Ureter (tissue), 1 donor: Measurements from ENCODE around the gene CHD2. TPM values are rescaled to one million over a fixed set of nuclear protein-coding genes. Genes with fewer than 3 reads are reported as not detected.

Experiments
- DNase-seq: peaks from one replicate; pipeline ENCODE4 v3.0.0-alpha.2; 2020; ENCODE audit warnings: low spot score
- total RNA-seq: library from RNA; stranded (reverse); gene quantifications from one replicate; pipeline ENCODE4 v1.2.4, GENCODE V29; 2023
- donor health status: DM: yes; HTN: yes; CAD: no.

Gene CHD2
- total RNA-seq, 1 donor from 2014 or later = 193 TPM

DNA sequence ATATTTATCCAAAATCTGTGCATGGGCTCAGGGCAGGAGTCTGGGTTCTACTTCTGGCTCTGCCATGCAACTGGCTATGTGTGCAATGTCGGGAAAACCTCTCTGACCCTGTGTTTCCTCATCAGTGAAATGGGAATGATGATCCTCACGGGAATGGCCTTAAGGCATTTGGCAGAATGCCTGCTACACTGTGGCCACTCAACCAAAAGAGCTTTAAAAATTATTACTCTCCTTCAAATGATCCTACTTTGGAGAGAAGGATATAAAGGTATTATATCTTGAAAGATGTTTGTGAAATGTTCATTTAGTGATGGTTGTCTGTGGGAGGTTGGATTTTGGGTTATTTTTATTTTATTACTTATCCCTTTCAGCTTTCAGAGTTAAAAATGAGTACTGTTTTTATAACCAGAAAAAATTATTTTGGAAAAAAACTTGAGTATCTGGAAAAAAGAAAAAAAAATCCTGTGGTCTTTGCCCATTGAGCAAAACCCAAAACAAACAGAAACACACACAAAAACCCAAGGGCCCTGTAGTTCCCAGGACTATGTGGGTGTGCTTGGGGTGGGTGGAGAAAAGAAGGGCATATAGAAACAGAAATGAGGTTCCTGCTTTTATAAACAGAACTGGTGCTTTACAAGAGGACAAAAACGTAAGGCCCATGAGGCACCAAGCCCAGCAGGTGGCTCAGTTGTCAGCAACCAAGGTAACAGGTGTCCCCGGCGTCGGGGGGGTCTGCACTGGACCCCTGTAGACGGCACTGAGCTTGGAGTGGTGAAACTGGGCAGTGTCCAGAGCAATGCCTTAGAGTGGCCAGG, 166.9 kb downstream of the CHD2 start:
- no peak for DNase-seq

DNA sequence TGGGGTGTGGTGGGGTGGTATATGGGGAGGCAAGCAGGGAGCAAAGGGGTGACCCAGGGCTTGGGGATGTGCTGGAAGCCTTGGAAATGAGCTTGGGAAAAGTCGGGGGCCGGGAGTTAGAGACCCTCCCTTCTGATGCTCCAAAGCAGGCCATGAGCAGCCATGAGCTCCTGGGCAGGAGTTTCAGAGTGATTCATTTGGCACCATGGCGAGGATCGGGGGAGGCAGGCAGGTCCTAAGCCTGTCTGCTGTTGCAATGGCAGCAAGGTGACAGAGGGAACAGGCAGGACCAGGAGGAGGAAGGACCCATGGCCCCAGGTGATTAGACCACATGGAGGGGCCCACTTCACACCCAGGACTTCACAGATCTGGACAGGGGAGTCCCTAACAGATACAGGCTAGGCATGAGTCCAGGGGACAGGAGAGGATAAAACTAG, 167.5 kb downstream of the CHD2 start:
- no peak for DNase-seq

DNA sequence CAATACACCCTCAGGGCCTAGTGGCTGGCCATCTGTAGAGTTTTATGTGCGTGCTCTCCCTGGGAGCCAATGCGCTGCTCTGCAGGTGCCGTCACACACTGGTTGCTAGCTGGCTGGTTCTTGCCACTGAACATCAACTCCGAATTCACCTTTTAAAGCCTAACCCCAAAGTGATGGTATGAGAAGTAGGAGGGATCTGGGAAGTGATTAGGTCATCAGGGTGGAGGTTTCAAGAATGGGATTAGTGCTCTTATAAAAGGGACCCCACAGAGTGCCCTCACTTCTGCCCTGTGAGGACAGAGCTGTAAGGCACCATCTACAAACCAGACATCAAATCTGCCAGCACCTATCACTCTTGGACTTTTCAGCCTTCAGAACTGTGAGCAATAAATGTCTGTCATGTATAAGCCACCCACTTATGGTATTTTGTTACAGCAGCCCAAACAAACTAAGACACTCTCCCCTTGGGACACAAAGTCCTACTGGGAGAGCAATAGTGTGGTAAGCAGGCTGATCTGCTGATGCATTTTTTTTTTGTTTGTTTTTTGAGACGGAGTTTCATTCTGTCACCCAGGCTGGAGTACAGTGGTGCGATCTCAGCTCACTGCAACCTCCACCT, 168.6 kb downstream of the CHD2 start:
- no peak for DNase-seq

DNA sequence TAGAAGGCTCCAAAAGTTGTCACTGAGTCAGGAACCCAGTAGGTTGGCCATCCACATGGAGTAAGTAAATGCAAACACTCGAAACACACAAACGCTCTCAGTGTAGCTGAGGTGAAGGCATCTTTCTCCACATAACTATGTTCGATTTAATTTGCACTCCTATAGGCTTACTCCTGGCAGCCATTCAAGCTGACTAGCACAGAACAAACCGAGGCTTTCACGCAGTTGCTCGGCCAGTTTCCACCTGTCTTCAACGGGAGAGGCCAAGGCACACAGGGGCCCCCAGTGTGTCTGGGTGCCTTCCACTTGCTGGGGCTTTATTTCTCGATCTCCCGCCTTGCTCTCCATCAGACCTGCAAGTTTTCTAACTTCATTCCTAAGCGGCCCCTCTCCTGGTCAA, 170.0 kb downstream of the CHD2 start:
- no peak for DNase-seq

DNA sequence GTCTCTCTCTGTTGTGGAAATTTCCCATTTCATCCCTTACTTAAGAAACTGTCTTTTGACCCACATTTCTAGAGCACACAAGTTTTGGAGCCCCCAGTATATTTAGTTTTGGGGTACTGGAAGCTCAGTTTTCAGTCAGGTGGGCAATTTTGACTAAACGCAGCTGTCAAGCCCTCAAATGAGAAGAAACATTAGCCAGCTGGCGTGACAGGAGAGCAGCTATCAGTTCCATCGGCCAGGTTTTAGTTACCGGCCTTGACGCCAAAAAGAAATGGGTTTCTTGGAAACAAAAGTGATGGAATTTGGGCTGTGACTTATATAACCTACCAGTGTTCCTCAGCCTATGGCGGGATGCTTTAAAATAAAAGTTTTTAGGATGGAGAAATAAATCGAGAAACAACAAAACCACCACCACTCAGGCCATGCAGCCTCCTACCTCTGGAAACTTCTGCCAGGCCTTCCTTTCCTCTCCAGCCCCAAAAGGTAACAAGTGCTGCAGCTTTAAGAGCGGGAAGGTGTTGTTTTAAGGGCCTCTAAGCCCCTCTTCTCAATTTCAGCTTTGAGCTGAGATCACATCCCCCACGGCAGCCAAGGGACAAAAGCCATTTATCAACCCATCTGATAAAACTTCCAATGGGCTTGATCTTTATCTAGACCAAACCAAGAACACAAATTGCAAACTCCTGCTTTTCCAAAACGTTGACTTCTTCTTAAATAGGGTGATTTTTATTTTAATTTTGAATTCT, 170.6 kb downstream of the CHD2 start:
- DNase-seq = no peak

DNA sequence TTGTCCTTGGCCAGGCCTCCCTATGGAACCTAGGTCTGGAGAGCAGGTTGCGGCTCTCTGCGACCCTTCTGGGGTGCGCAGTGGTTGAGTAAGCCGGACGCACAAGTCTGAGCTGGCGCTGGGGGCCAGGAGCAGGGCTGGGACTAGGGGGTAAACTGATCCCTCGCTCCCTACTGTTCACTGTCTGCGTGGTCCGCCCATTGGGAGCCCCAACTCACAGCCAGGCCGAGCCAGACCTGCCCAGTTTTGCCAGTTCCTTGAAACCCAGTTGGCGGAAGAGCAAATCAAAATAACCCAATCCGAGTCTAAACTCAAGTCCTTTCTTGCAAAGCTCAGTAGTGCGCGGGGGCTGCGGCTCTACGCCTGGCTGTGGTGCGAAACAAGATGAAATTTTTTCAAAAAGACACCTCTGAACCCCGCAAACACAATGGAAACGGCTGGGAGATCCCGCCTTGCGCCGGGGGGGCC, 171.4 kb downstream of the CHD2 start:
- DNase-seq = no peak

DNA sequence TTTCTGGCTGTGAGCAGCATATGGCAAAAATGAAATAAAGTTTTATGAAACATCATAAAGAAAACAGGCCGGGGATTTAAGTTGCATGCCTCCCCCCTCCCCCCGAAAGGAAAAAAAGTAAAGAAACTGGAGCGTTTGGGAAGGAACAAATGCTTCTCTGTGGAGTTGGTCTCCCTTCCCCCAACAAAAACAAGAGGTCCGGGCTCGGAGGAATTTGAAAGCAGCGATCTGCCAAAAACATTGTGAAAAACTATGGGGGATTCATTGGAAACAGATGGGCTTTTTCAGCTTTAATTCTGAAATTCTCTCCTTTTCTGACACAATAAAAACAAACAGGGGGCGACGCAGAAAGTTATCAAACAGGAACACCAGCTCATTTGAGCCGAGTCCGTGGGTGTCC, 171.9 kb downstream of the CHD2 start:
- DNase-seq = no peak

DNA sequence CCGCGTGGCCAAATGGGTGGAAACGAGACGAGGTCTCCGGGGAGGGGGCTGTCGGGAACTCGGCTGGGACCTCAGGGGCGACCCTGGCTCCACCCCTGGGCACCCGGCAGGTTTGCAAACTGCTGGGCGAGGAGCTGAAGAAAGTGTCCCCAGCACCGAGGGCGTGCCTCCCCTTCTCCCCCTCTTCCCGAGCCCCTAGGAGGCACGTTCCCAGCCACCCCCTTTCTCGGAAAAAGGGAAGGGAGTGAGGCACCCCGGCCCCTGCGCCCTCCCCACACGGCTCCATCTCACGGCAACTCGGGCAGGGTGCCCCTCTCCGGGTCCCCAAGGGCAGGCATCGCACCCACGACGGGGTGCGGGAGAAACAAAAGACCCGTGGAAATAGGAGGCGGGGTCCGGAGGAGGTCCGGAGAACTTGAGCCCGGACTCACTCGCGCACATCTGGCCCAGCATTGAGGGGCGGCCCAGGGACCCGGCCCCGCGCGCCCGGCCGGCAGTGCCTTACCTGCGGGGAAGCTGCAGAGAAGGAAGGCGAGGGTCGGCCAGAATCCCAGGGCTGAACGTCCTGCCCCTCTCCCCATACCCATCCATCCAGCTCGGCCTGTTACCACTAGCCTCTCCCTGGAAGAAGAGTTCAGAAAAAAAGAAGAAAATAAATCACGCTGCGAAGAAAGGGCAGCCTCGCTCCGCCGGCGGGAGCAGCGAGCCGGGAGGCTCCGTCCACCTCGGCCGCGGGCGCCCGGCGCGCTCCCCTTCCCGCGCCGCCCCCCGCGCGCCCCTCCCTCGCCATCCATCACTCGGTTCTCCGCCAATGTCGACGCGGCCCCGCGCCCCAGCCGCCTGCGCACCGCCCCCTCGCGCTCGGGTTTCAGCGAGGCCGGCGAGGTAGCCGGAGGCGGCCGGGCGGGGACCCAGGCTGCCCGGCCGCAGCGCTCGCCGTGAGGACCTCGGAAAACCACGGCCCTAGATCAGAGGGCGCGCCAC, 172.6 kb downstream of the CHD2 start:
- peak; percentile 75 for DNase-seq

DNA sequence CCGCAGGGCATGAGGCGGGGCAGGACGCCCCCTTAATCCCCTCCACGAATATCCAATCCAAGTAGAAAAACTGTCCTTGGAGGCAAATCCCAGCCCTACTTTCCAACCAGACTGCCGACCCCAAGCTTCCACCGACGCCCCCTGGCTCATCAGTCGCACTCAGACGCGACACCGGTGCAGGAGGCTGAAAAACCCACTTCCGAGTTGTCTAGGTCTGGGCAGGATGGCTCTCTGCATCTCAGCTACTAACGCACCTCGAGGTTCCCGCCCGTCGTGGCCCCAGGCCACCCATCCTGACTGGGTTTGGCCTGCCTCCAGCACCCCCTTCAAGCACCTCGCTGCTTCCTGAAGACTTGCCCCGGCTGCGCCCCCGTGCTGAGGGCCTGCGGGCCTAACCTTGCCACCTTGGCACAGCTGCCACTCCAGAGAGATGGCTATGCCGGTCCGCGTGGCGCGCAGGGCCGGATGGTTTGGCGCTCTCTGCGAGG, 173.4 kb downstream of the CHD2 start:
- no peak for DNase-seq

DNA sequence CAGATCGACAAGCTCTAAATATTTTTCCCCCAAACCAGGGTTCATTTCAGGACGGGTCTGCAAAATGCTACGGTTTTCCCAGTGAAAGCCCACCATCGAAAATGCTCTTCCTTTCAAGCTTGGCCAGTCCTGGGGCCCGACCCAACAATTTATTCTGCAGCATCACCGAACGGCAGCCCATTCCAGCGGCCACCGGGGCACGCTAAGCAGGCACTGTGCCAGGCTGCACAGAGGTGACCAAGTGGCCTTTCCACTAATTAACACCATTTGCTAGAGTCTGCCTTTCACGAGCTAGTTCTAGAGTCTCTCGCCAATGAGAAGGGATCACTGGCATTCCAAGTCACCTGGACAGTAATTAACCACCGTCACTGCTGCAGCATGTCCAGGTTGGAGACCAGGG, 174.5 kb downstream of the CHD2 start:
- DNase-seq = no peak

DNA sequence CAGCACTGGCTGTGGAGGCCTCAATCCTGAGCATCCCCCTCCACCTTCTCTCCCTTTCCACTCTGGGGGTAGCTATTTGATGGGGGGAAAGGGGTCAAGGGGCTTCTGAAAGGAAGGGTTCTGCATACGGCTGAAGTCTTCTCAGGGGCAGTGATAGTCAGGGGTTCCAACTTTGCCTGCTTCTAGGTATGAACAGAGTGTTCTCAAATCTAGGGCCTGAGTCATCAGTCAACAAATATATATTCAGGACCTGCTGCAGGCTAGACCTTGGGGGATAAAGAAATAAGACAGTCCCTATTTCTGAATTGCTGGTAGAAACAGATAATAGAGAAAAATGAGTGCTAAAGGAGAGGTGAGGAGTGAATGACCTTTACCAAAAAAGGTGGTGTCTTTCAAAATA, 176.1 kb downstream of the CHD2 start:
- DNase-seq = no peak

DNA sequence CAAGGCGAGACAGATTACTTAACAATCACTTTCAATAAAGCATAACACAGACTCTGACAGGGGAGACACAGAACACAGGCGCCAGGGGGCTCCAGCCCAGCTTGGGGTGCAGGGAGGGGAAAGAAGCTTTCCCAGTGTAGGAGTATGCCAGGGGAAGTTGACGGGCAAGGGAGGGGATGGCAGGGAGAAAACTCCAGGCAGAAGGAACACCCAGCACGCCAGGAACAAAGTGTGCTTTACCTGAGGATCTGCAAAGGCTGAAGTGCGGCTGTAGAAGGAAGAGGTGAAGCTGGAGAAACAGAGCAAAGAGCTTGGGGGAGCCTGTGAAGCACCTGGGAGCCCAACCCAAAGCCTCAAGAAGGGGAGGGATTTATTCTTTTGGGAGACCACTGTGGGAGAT, 176.8 kb downstream of the CHD2 start:
- DNase-seq = no peak

Other genes with a start within 250 kb of the CHD2 start
- 208 TPM for gene FAM174B, start 244.5 kb upstream of the CHD2 start, total RNA-seq
- 6.4 TPM for gene RGMA, start 188.9 kb downstream of the CHD2 start, total RNA-seq